ENCODE data around the gene GALNT8.

GRCh38 chr12:4807813-4808212, 87.6 kb downstream of the GALNT8 start:
- TF ChIP-seq CTCF (conservative IDR thresholded peaks at IDR 0.05; ENCODE audit: low read depth, low read length): no peak
- TF ChIP-seq EZH2phosphoT487 (IDR thresholded peaks at IDR 0.05; ENCODE audit: borderline replicate concordance, low read length): no peak

Measured in PC-3 (cell line).